Upper lobe of right lung (tissue), 1 donor: ENCODE measurements around the gene SYT5. TPM values are rescaled to one million over a fixed set of nuclear protein-coding genes. Genes with fewer than 3 reads are reported as not detected.

Experiments
- ATAC-seq: fragments of 200-7000 bp; cut with Tn5 transposase; one replicate; pipeline ENCODE4 v1.9.1; 2020; ENCODE audit warnings: mild to moderate bottlenecking, moderate library complexity
- DNase-seq: peaks from one replicate; pipeline ENCODE4 v3.0.0-alpha.2; 2020
- H3K27ac ChIP-seq: fragments of 200-600 bp; one replicate; pipeline ENCODE4 v1.8.0; 2022
- H3K27me3 ChIP-seq: fragments of 200-600 bp; one replicate; pipeline ENCODE4 v1.8.0; 2022; ENCODE audit warnings: mild to moderate bottlenecking
- H3K36me3 ChIP-seq: fragments of 200-600 bp; one replicate; pipeline ENCODE4 v1.8.0; 2022
- H3K4me1 ChIP-seq: fragments of 200-600 bp; one replicate; pipeline ENCODE4 v1.8.0; 2022
- H3K4me3 ChIP-seq: fragments of 200-600 bp; one replicate; pipeline ENCODE4 v1.8.0; 2022; ENCODE audit warnings: mild to moderate bottlenecking
- H3K9me3 ChIP-seq: fragments of 200-600 bp; one replicate; pipeline ENCODE4 v1.8.0; 2022
- intact Hi-C: fragments of 100-400 bp; cut with DNase I; formaldehyde crosslinking; loops from one replicate; pipeline ENCODE4 v1.11.0; 2022
- long read RNA-seq: library from polyadenylated mRNA; unstranded; transcript quantifications from one replicate; pipeline ENCODE4 v2.0.0, GENCODE V29; 2021
- total RNA-seq: library from RNA; stranded (reverse); fragmentation: NEBNext Ultra II Directional; extraction: Animal tissue kit (Norgen Biotek cat#: 25700); gene quantifications from one replicate; pipeline ENCODE4 v1.2.1, GENCODE V29; 2021
- TF ChIP-seq, protein P1 (sequence below): fragments of 200-600 bp; IDR thresholded peaks from one replicate; pipeline ENCODE4 v1.8.0; 2022; ENCODE audit warnings: antibody characterized with exemption
- donor health status: DM: no; HTN: yes; CAD: no; lungs with severe emphysema.

Gene SYT5
- not detected for total RNA-seq
- long read RNA-seq: 0 reads

- Histone ChIP-seq H3K36me3 (no peaks in the 10 kb centered on the region), H3K27ac (no peak within 1 kb of the TSS), H3K27me3 (peaks cover 89% of the 10 kb centered on the region), H3K4me1 (peaks cover 7% of the 10 kb centered on the region), H3K9me3 (no peaks in the 10 kb centered on the region), H3K4me3 (peak within 1 kb of the TSS; percentile 26)
- TF ChIP-seq, protein P1, sequence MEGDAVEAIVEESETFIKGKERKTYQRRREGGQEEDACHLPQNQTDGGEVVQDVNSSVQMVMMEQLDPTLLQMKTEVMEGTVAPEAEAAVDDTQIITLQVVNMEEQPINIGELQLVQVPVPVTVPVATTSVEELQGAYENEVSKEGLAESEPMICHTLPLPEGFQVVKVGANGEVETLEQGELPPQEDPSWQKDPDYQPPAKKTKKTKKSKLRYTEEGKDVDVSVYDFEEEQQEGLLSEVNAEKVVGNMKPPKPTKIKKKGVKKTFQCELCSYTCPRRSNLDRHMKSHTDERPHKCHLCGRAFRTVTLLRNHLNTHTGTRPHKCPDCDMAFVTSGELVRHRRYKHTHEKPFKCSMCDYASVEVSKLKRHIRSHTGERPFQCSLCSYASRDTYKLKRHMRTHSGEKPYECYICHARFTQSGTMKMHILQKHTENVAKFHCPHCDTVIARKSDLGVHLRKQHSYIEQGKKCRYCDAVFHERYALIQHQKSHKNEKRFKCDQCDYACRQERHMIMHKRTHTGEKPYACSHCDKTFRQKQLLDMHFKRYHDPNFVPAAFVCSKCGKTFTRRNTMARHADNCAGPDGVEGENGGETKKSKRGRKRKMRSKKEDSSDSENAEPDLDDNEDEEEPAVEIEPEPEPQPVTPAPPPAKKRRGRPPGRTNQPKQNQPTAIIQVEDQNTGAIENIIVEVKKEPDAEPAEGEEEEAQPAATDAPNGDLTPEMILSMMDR: no peak
- DNase-seq (no peak), ATAC-seq (peak; percentile 79)
- intact Hi-C loops: no loop called here
Observed at GRCh38 chr19:55179606-55180484, at the start of gene SYT5. SYT5 (minus strand) TSS chr19:55180289; CDS start chr19:55179041, 1,248 bp downstream.

DNA sequence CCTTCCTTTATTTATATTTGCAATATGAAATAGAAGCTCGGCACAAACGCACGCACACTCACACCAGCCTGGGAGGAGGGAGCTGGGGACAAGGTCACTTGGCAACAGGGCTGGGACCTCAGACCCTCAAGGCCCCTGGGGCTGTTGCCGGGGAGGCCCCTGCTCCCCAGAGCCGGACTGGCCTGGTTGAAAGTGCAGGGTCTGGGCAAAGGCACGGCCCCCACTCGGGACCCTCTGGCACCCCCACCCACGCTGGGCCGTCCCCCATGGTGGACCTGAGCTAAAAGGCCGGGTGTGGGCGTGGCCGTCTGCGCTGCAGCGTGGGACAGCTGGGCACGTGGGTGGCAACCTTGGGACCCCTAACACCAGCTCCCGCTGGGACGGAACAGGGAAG is 49.7 kb upstream of the SYT5 start:
- no peaks in the 10 kb centered on the region for H3K27me3 ChIP-seq
- DNase-seq (no peak), ATAC-seq (no peak)
- no peak overlapping the region for H3K27ac ChIP-seq
- TF ChIP-seq, protein P1: no peak
- H3K4me1 ChIP-seq: no peaks in the 10 kb centered on the region
- no peak overlapping the region for H3K4me3 ChIP-seq
- peaks cover 70% of the 10 kb centered on the region for H3K36me3 ChIP-seq
- intact Hi-C loops: no loop called here
- H3K9me3 ChIP-seq: no peaks in the 10 kb centered on the region

- no peak for DNase-seq
- Histone ChIP-seq H3K36me3 (peaks cover 65% of the 10 kb centered on the region), H3K27me3 (no peaks in the 10 kb centered on the region), H3K9me3 (no peaks in the 10 kb centered on the region), H3K4me3 (no peak overlapping the region), H3K4me1 (no peaks in the 10 kb centered on the region), H3K27ac (no peak overlapping the region)
- intact Hi-C loops: no loop called here
- TF ChIP-seq, protein P1: no peak
- ATAC-seq: no peak
Observed at GRCh38 chr19:55229145-55229788, 49.2 kb upstream of the SYT5 start.

- intact Hi-C loops: no loop called here
- ATAC-seq: no peak
- H3K27ac ChIP-seq: no peak within 1 kb of the TSS
Observed at GRCh38 chr19:55228403-55229031, 48.4 kb upstream of the SYT5 start, which contains the start of gene TMEM86B. TMEM86B (minus strand) TSS chr19:55228763; CDS start chr19:55228741, 22 bp downstream.

DNA sequence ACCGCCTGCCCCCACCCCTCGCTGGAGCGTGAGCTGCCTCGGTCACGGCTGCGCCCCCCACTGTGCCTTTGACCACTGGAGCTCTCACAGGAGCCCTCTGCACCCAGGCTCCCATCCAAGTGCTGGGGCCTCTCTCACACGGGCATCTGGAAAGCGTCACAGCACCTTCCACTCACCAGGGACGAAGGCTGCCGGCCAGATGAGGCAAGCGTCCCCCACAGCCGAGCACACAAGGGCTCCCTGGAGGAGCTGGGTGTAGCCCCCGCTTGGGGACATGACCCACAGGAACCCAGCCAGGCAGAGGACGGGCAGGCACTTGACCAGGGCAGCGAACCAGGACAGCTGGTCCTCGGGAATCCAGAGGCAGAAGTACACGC is 47.9 kb upstream of the SYT5 start:
- no peak for ATAC-seq

More at GRCh38 chr19:55228403-55229031, 48.4 kb upstream of the SYT5 start, which contains the start of gene TMEM86B:
- Histone ChIP-seq H3K36me3 (peaks cover 57% of the 10 kb centered on the region), H3K27me3 (no peaks in the 10 kb centered on the region), H3K4me3 (no peak within 1 kb of the TSS), H3K4me1 (no peaks in the 10 kb centered on the region), H3K9me3 (no peaks in the 10 kb centered on the region)
- TF ChIP-seq, protein P1: no peak
- DNase-seq: no peak

More for the DNA sequence above, 47.9 kb upstream of the SYT5 start:
- H3K4me3 ChIP-seq: no peak overlapping the region
- peaks cover 52% of the 10 kb centered on the region for H3K36me3 ChIP-seq
- H3K27me3 ChIP-seq: no peaks in the 10 kb centered on the region
- H3K9me3 ChIP-seq: no peaks in the 10 kb centered on the region
- TF ChIP-seq, protein P1: no peak
- no peak for DNase-seq
- intact Hi-C loops: no loop called here
- no peaks in the 10 kb centered on the region for H3K4me1 ChIP-seq
- no peak overlapping the region for H3K27ac ChIP-seq
